Heart left ventricle (tissue), 13 donors: ENCODE data around the gene EHMT1.

Experiments
- CTCF ChIP-seq, 12 donors: fragments of 200-600 bp; sonication (generic) in 4 of 12; IDR thresholded peaks; one replicate each; pipeline versions ENCODE4 v1.5.0 to v1.8.0; 2018 to 2022; ENCODE audit warnings: antibody characterized with exemption in 12 of 12, mild to moderate bottlenecking in 5 of 12
- POLR2A ChIP-seq, 2 donors: fragments of 450-650 bp; IDR thresholded peaks; one replicate each; pipeline ENCODE4 v1.6.1; 2017; ENCODE audit warnings: antibody characterized with exemption in 2 of 2, mild to moderate bottlenecking in 2 of 2, moderate library complexity in 2 of 2
- donor health status: ischemic (EF 13 %, LVEDD 7.1; RV severe dilation, severe dysfunction).
- donor health status: DM: no; HTN: yes; CAD: no.
- donor health status: DM: no; HTN: no; CAD: no.
- donor health status: ischemic (EF 25% LVEDD 6.9; RV normal size, moderate dysfunction).
- donor health status: ischemic (EF 25% LVEDD 5.7; RV mildly dilated, moderate dysfunction).
- donor health status: ischemic (EF 35%, LVEDD 5.7; RV mildly dilated, moderate dysfunction).
- donor health status: nonischemic (EF 11% LVEDD 7.7; RV severe dilation, severe dysfunction).
- donor health status: DM: yes; HTN: yes; CAD: no.
- donor health status: PGD.
- donor health status: ischemic (EF 29% LVEDD 5.4; RV normal size, mild dysfunction).
- donor health status: nonischemic (EF 23%, LVEDD 6.1; RV moderate dilation, normal function).

- no peak for TF ChIP-seq CTCF (IDR thresholded peaks at IDR 0.05)
- TF ChIP-seq POLR2A (IDR thresholded peaks at IDR 0.05): no peak
These were observed 260.2 kb downstream of the EHMT1 start for GRCh38 chr9:137879052-137879451.
